Uterus (tissue), 2 donors: ENCODE data around the gene DOCK4.

Experiments used
- CTCF ChIP-seq, 4 experiments: fragments of 200-600 bp in 2 of 4; fragments of 450-650 bp in 2 of 4; sonication (generic) in 2 of 4; IDR thresholded peaks; one replicate each; pipeline ENCODE4 v1.5.1; 2016 to 2019; ENCODE audit warnings: antibody characterized with exemption in 4 of 4, mild to moderate bottlenecking in 2 of 4, moderate library complexity in 1 of 4
- POLR2A ChIP-seq, 2 donors: fragments of 450-650 bp; IDR thresholded peaks; one replicate each; pipeline ENCODE4 v1.6.1; 2016; ENCODE audit warnings: antibody characterized with exemption in 2 of 2, mild to moderate bottlenecking in 1 of 2, moderate library complexity in 1 of 2

- TF ChIP-seq CTCF (IDR thresholded peaks at IDR 0.05) (no peak), POLR2A (IDR thresholded peaks at IDR 0.05) (no peak)
Measured at GRCh38 chr7:111954474-111955381, 251.5 kb downstream of the DOCK4 start.
